H1 (cell line): Measurements from ENCODE around the gene KLF2. TPM values are rescaled to one million over a fixed set of nuclear protein-coding genes. Genes with fewer than 3 reads are reported as not detected.

Experiments used
- ZNF274 ChIP-seq: IDR thresholded peaks from 2 replicates; pipeline ENCODE4 v1.7.0; 2012; ENCODE audit warnings: low read length, borderline replicate concordance; ENCODE audit errors: extremely low read depth
- polyA plus RNA-seq, 7 experiments: library from polyadenylated mRNA; depleted of rRNA in 3 of 7; stranded (reverse) in 5 of 7; unstranded in 2 of 7; fragments of >200 nt in 5 of 7; fragments of 200-250 nt in 2 of 7; gene quantifications; 1 replicate in 5 of 7; 2 replicates in 1 of 7; 4 replicates in 1 of 7; pipeline versions ENCODE4 v1.2.1 to v1.2.3, GENCODE V29; 2011 to 2013; ENCODE audit warnings: missing spikeins in 2 of 7, mixed read lengths in 2 of 7
- total RNA-seq: library from RNA; stranded (reverse); fragmentation: NEBNext Ultra II Directional; extraction: Animal tissue kit (Norgen Biotek cat#: 25700); gene quantifications from 2 replicates; pipeline ENCODE4 v1.2.1, GENCODE V29; 2021

The KLF2 gene
- total and polyA plus RNA-seq, 2 of the 8 experiments (the other 6 are each of a cell fraction or from before 2014, with no cell fraction given): 0.19 to 0.33 TPM

- TF ChIP-seq ZNF274: no peak
- TF ChIP-seq, all 59 proteins: peak for 0
Measured at GRCh38 chr19:16339361-16339725, 14.7 kb downstream of the KLF2 start (continued).
